NCI-H446 (cell line): Measurements from ENCODE around the gene OGDHL.

Experiments used
- DNase-seq, 2 experiments: peaks; one replicate each; lab custom pipeline; 2025; lab: John Stamatoyannopoulos, UW

OGDHL gene

DNA sequence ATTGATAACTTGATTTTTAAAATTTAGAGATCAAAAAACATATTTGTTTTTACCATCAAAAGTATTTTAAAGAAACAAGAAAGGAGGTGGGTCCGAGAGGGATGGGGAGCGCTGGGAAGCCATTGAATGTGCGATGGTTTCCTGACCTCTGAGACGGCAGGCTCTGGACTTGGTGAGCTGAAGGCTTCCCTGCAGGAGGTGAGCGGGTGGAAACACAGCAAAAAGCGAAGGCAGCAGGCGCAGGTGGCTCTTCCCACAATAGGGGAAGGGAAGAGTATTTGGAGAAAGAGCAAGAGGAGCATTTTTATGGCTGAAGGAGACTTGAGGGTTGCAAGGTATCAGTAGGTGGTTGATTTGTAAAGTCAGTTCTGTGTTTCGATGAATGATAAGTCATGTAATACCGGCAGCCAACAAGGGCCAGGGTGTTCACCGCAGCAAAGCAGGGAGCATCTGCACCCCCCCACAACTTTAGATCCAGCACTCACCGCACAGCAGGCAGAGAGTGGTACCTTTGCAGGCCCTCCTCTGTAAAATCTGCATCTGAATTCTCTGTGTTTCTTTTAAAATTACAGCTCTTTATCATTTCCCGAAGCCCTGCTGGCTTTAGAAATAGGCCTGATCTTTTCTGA is 72.1 kb downstream of the OGDHL start:
- no peak for DNase-seq

DNA sequence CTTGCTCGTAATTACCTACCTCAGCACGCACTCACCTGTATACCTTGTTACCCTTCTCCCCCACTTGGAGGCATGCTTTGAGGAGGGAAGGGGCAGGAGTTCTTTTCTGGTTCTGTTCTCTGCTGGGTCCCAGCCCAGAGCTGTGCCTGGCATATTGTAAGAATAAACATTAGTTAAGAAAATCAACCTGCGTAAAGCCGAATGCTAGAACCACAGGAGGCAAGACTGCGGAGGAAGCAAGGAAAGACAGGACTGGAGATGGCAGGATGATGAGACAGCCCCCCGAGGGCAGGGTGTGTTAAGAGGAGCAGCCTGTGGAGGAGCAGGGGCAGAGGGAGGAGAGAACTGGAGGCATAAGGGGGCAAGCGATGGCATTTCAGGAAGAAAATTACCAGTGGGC is 73.2 kb downstream of the OGDHL start:
- no peak for DNase-seq

DNA sequence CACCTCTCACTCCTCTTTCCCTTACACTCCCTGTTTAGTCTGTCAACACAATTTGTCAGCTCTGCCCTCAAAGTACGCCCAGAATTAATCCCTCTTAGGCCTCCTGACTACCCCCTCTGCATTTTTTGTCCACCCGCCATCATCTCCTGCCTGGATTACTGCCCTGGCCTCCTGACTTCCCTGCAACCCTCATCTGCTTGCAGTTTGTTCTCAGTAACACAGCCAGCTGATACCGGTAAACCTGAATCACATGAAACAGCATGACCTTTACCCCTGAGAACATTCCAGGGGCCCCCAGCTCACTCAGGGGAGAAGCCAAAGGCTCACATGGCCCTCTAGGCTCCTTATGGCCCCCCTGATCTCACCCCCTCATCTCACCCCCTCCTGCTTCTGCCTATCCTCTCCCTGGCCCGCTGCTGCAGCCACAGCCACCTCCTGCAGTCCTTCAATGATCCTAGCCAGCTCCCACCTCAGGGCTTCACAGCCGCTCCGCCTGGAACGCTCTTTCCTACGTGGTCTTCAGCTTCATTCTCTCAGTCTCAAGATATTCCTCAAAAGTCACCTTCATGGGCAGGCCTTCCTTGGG is 73.8 kb downstream of the OGDHL start:
- DNase-seq, result no peak

DNA sequence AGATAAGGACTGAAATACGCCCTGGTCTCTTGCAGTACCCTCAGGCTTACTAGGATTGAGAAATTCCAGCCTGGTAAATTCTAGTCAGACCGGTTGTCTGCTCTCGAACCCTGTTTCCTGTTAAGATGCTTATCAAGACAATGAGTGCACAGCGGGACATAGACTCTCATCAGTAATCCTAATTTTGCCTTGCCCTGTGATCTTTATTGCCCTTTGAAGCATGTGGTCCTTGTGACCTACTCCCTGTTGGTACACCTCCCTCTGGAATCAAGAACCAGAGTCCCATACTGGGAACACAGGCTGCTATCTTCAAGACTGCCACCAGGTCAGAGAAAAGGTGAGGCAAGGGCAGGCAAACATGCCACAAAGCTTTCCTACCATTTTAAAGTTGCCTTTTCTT is 75.5 kb downstream of the OGDHL start:
- DNase-seq, result no peak
